ENCODE measurements around the gene THEM5.

- TF ChIP-seq EZH2 (IDR thresholded peaks at IDR 0.05; ENCODE audit: borderline replicate concordance, low read depth, low read length, severe bottlenecking) = no peak
- no peak for TF ChIP-seq CTCF (IDR thresholded peaks at IDR 0.05; ENCODE audit: borderline replicate concordance, extremely low read depth, low read length, poor library complexity, severe bottlenecking)
These were observed 44.1 kb downstream of the THEM5 start for GRCh38 chr1:151809290-151809984.
